ENCODE measurements around the gene ZNF423.

Gene ZNF423

GRCh38 chr16:49602976-49603310 lies 253.0 kb downstream of the ZNF423 start:
- no peak overlapping the region for H3K4me3 ChIP-seq (ENCODE audit: low read length)
- H3K36me3 ChIP-seq (ENCODE audit: insufficient read depth, low read length), result no peaks in the 10 kb centered on the region
- H3K27ac ChIP-seq (ENCODE audit: low read depth, low read length), result no peak overlapping the region
- 94% methylated on average over 9 of the region's 9 CpGs for WGBS
- peaks cover 11% of the 10 kb centered on the region for H3K4me1 ChIP-seq (ENCODE audit: insufficient read depth, low read length)
- no peaks in the 10 kb centered on the region for H3K27me3 ChIP-seq (ENCODE audit: insufficient read depth, low read length)
- no peak overlapping the region for H3K9ac ChIP-seq (ENCODE audit: low read depth, low read length)
- H3K9me3 ChIP-seq (ENCODE audit: insufficient read depth, low read depth, low read length), result no peaks in the 10 kb centered on the region

- H3K9me3 ChIP-seq (ENCODE audit: insufficient read depth, low read depth, low read length), result no peaks in the 10 kb centered on the region
- H3K27ac ChIP-seq (ENCODE audit: low read depth, low read length), result no peak overlapping the region
- WGBS, result 89% methylated on average over 22 of the region's 22 CpGs
- no peaks in the 10 kb centered on the region for H3K36me3 ChIP-seq (ENCODE audit: insufficient read depth, low read length)
- no peak overlapping the region; the same call in 1 of the 2 replicates for H3K9ac ChIP-seq (ENCODE audit: low read depth, low read length)
- no peaks in the 10 kb centered on the region for H3K27me3 ChIP-seq (ENCODE audit: insufficient read depth, low read length)
- H3K4me1 ChIP-seq (ENCODE audit: insufficient read depth, low read length), result peaks cover 14% of the 10 kb centered on the region; the same call in 1 of the 2 replicates
- no peak overlapping the region for H3K4me3 ChIP-seq (ENCODE audit: low read length)
Measured at GRCh38 chr16:49602201-49602975, 253.5 kb downstream of the ZNF423 start.

GRCh38 chr16:49601576-49601975 lies 254.3 kb downstream of the ZNF423 start:
- H3K9me3 ChIP-seq (ENCODE audit: insufficient read depth, low read depth, low read length), result no peaks in the 10 kb centered on the region
- no peaks in the 10 kb centered on the region for H3K27me3 ChIP-seq (ENCODE audit: insufficient read depth, low read length)
- 97% methylated on average over 6 of the region's 6 CpGs for WGBS
- H3K27ac ChIP-seq (ENCODE audit: low read depth, low read length), result no peak overlapping the region
- H3K36me3 ChIP-seq (ENCODE audit: insufficient read depth, low read length), result no peaks in the 10 kb centered on the region
- no peak overlapping the region for H3K4me3 ChIP-seq (ENCODE audit: low read length)
- no peak overlapping the region for H3K9ac ChIP-seq (ENCODE audit: low read depth, low read length)
- H3K4me1 ChIP-seq (ENCODE audit: insufficient read depth, low read length), result peaks cover 22% of the 10 kb centered on the region

GRCh38 chr16:49600976-49601375 lies 254.9 kb downstream of the ZNF423 start:
- Histone ChIP-seq H3K4me3 (ENCODE audit: low read length) (no peak overlapping the region), H3K9me3 (ENCODE audit: insufficient read depth, low read depth, low read length) (no peaks in the 10 kb centered on the region), H3K36me3 (ENCODE audit: insufficient read depth, low read length) (no peaks in the 10 kb centered on the region), H3K27ac (ENCODE audit: low read depth, low read length) (no peak overlapping the region), H3K4me1 (ENCODE audit: insufficient read depth, low read length) (peaks cover 28% of the 10 kb centered on the region), H3K9ac (ENCODE audit: low read depth, low read length) (no peak overlapping the region), H3K27me3 (ENCODE audit: insufficient read depth, low read length) (no peaks in the 10 kb centered on the region)
- 89% methylated on average over 8 of the region's 8 CpGs for WGBS

GRCh38 chr16:49600536-49600935 lies 255.4 kb downstream of the ZNF423 start:
- peaks cover 32% of the 10 kb centered on the region for H3K4me1 ChIP-seq (ENCODE audit: insufficient read depth, low read length)
- H3K4me3 ChIP-seq (ENCODE audit: low read length), result no peak overlapping the region
- H3K27ac ChIP-seq (ENCODE audit: low read depth, low read length), result no peak overlapping the region
- H3K9me3 ChIP-seq (ENCODE audit: insufficient read depth, low read depth, low read length), result no peaks in the 10 kb centered on the region
- H3K9ac ChIP-seq (ENCODE audit: low read depth, low read length), result no peak overlapping the region
- no peaks in the 10 kb centered on the region for H3K27me3 ChIP-seq (ENCODE audit: insufficient read depth, low read length)
- H3K36me3 ChIP-seq (ENCODE audit: insufficient read depth, low read length), result no peaks in the 10 kb centered on the region
- 85% methylated on average over 23 of the region's 23 CpGs for WGBS

- H3K27me3 ChIP-seq (ENCODE audit: insufficient read depth, low read length), result no peaks in the 10 kb centered on the region
- H3K9me3 ChIP-seq (ENCODE audit: insufficient read depth, low read depth, low read length), result no peaks in the 10 kb centered on the region
- peaks cover 37% of the 10 kb centered on the region for H3K4me1 ChIP-seq (ENCODE audit: insufficient read depth, low read length)
- no peak overlapping the region for H3K4me3 ChIP-seq (ENCODE audit: low read length)
- 91% methylated on average over 8 of the region's 8 CpGs for WGBS
- H3K9ac ChIP-seq (ENCODE audit: low read depth, low read length), result no peak overlapping the region
- no peaks in the 10 kb centered on the region for H3K36me3 ChIP-seq (ENCODE audit: insufficient read depth, low read length)
- no peak overlapping the region for H3K27ac ChIP-seq (ENCODE audit: low read depth, low read length)
Measured at GRCh38 chr16:49599704-49600103, 256.2 kb downstream of the ZNF423 start.

GRCh38 chr16:49599281-49599680 lies 256.6 kb downstream of the ZNF423 start:
- WGBS, result 94% methylated on average over 2 of the region's 2 CpGs
- no peaks in the 10 kb centered on the region for H3K27me3 ChIP-seq (ENCODE audit: insufficient read depth, low read length)

GRCh38 chr16:49598383-49599170 lies 257.3 kb downstream of the ZNF423 start:
- no peak overlapping the region for H3K9ac ChIP-seq (ENCODE audit: low read depth, low read length)
- H3K4me3 ChIP-seq (ENCODE audit: low read length), result no peak overlapping the region
- no peaks in the 10 kb centered on the region for H3K9me3 ChIP-seq (ENCODE audit: insufficient read depth, low read depth, low read length)
- H3K4me1 ChIP-seq (ENCODE audit: insufficient read depth, low read length), result peaks cover 41% of the 10 kb centered on the region
- no peaks in the 10 kb centered on the region for H3K36me3 ChIP-seq (ENCODE audit: insufficient read depth, low read length)
- no peaks in the 10 kb centered on the region for H3K27me3 ChIP-seq (ENCODE audit: insufficient read depth, low read length)
- 94% methylated on average over 8 of the region's 8 CpGs for WGBS
- H3K27ac ChIP-seq (ENCODE audit: low read depth, low read length), result no peak overlapping the region

More at GRCh38 chr16:49599281-49599680, 256.6 kb downstream of the ZNF423 start:
- Histone ChIP-seq H3K36me3 (ENCODE audit: insufficient read depth, low read length) (no peaks in the 10 kb centered on the region), H3K4me1 (ENCODE audit: insufficient read depth, low read length) (peaks cover 37% of the 10 kb centered on the region), H3K9ac (ENCODE audit: low read depth, low read length) (no peak overlapping the region), H3K27ac (ENCODE audit: low read depth, low read length) (no peak overlapping the region), H3K4me3 (ENCODE audit: low read length) (no peak overlapping the region), H3K9me3 (ENCODE audit: insufficient read depth, low read depth, low read length) (no peaks in the 10 kb centered on the region)

- Histone ChIP-seq H3K4me1 (ENCODE audit: insufficient read depth, low read length) (peaks cover 39% of the 10 kb centered on the region), H3K27me3 (ENCODE audit: insufficient read depth, low read length) (no peaks in the 10 kb centered on the region), H3K9ac (ENCODE audit: low read depth, low read length) (no peak overlapping the region), H3K9me3 (ENCODE audit: insufficient read depth, low read depth, low read length) (no peaks in the 10 kb centered on the region), H3K4me3 (ENCODE audit: low read length) (no peak overlapping the region), H3K27ac (ENCODE audit: low read depth, low read length) (no peak overlapping the region), H3K36me3 (ENCODE audit: insufficient read depth, low read length) (no peaks in the 10 kb centered on the region)
- WGBS, result 80% methylated on average over 2 of the region's 2 CpGs
Measured at GRCh38 chr16:49597796-49598195, 258.1 kb downstream of the ZNF423 start.

GRCh38 chr16:49596648-49597291 lies 259.1 kb downstream of the ZNF423 start:
- H3K27ac ChIP-seq (ENCODE audit: low read depth, low read length), result peak overlapping the region; percentile 7; the same call in 1 of the 2 replicates
- H3K36me3 ChIP-seq (ENCODE audit: insufficient read depth, low read length), result no peaks in the 10 kb centered on the region
- H3K9me3 ChIP-seq (ENCODE audit: insufficient read depth, low read depth, low read length), result no peaks in the 10 kb centered on the region
- peaks cover 39% of the 10 kb centered on the region for H3K4me1 ChIP-seq (ENCODE audit: insufficient read depth, low read length)
- no peak overlapping the region for H3K9ac ChIP-seq (ENCODE audit: low read depth, low read length)
- 69% methylated on average over 7 of the region's 10 CpGs for WGBS
- no peak overlapping the region for H3K4me3 ChIP-seq (ENCODE audit: low read length)
- H3K27me3 ChIP-seq (ENCODE audit: insufficient read depth, low read length), result no peaks in the 10 kb centered on the region

- WGBS, result 54% methylated on average over 11 of the region's 11 CpGs
- no peaks in the 10 kb centered on the region for H3K9me3 ChIP-seq (ENCODE audit: insufficient read depth, low read depth, low read length)
- H3K4me1 ChIP-seq (ENCODE audit: insufficient read depth, low read length), result peaks cover 39% of the 10 kb centered on the region
- H3K27me3 ChIP-seq (ENCODE audit: insufficient read depth, low read length), result no peaks in the 10 kb centered on the region
- no peaks in the 10 kb centered on the region for H3K36me3 ChIP-seq (ENCODE audit: insufficient read depth, low read length)
- no peak overlapping the region for H3K4me3 ChIP-seq (ENCODE audit: low read length)
- no peak overlapping the region for H3K27ac ChIP-seq (ENCODE audit: low read depth, low read length)
- H3K9ac ChIP-seq (ENCODE audit: low read depth, low read length), result no peak overlapping the region
Measured at GRCh38 chr16:49596068-49596467, 259.8 kb downstream of the ZNF423 start.
